Activated T-helper 2 cell treated with anti-CD3 and anti-CD28 coated beads, Interferon-gamma antibody, Interleukin-2, Interleukin-4, amounts not matched to agents 10 μg/mL and 5 μg/mL and 100 μg/mL, durations not matched to agents 14 hours and 24 hours and 36 hours (primary cell): ENCODE results near the gene KLHL24. TPM values are rescaled to one million over a fixed set of nuclear protein-coding genes. Genes with fewer than 3 reads are reported as not detected.
"Not testable (repeated sequence)": the region's sequence is repeated elsewhere in the genome, so short reads cannot be mapped to it uniquely, and the experiment has no call there.

Experiments
- DNase-seq: peaks from one replicate; pipeline ENCODE4 v3.0.0; 2021; ENCODE audit warnings: low spot score
- H3K27ac Mint-ChIP-seq: one replicate; pipeline ENCODE4 v1.8.0; 2021; ENCODE audit warnings: mixed read lengths
- H3K27me3 Mint-ChIP-seq: one replicate; pipeline ENCODE4 v1.8.0; 2021; ENCODE audit warnings: low read depth, mixed read lengths
- H3K36me3 Mint-ChIP-seq: one replicate; pipeline ENCODE4 v1.8.0; 2021; ENCODE audit warnings: low read depth, mixed read lengths
- H3K4me1 Mint-ChIP-seq: one replicate; pipeline ENCODE4 v1.8.0; 2021; ENCODE audit warnings: low read depth, mixed read lengths
- H3K4me3 Mint-ChIP-seq: one replicate; pipeline ENCODE4 v1.8.0; 2021; ENCODE audit warnings: low read depth, mild to moderate bottlenecking, moderate library complexity, mixed read lengths
- H3K9me3 Mint-ChIP-seq: one replicate; pipeline ENCODE4 v1.8.0; 2021; ENCODE audit warnings: mixed read lengths
- intact Hi-C: fragments of 100-400 bp; cut with micrococcal nuclease; formaldehyde crosslinking; loops from one replicate; pipeline ENCODE4 v1.15.1; 2023
- total RNA-seq: library from RNA; stranded (reverse); gene quantifications from 2 replicates; pipeline ENCODE4 v1.2.3, GENCODE V29; 2022

The KLHL24 gene
- total RNA-seq, 1 donor from 2014 or later, result 8.7 TPM

DNA sequence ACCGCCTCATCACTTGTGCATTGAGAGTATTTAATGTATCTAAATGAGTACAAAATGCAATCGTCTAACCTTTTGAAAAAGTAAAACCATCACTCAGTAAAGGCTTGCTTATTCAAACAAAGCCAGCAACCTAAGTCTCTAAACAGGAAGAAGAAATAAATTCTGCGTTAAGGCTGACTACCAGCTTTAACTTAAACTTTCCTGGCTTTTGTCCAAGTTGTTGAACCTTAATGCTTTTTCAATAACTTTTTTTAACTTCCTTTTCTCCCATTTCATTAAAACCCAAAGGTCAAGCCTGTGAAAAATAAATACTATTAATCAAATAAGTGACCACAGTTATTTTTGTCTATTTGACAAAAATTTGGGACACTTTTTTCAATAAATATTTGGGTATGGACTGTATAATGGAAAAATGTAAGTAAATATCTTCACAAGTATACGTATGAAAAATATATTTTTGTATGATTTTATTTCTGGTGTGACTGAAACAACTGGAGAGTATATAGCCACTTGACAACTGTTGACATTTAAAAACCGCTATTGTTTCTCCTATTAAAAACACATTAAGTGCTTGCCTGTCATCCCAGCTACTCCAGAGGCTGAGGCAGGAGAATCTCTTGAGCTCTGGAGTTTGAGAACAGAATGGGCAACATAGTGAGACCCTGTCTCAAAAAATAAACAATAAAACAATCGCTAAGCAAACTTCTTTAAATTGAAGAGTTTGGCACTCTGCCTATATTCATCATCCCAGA lies 2.9 kb downstream of the KLHL24 start:
- Mint-ChIP-seq H3K4me1 (peaks cover 24% of the 10 kb centered on the region), H3K9me3 (no peaks in the 10 kb centered on the region), H3K27me3 (no peaks in the 10 kb centered on the region), H3K36me3 (peaks cover 2% of the 10 kb centered on the region), H3K27ac (no peak overlapping the region), H3K4me3 (peak overlapping the region; percentile 87)
- no peak for DNase-seq
- intact Hi-C loops, result loop anchor here (5.0 kb wide), 2 partner anchors 156 to 244 kb away; partner anchors contain the start of gene PARL

GRCh38 chr3:183640635-183641034 lies 5.2 kb downstream of the KLHL24 start:
- H3K4me3 Mint-ChIP-seq, H3K36me3 Mint-ChIP-seq, DNase-seq, H3K27me3 Mint-ChIP-seq, H3K9me3 Mint-ChIP-seq, H3K27ac Mint-ChIP-seq, intact Hi-C loops: not testable (repeated sequence)
- H3K4me1 Mint-ChIP-seq, result peaks cover 16% of the 10 kb centered on the region

GRCh38 chr3:183641882-183642281 lies 6.5 kb downstream of the KLHL24 start:
- Mint-ChIP-seq H3K4me3 (no peak overlapping the region), H3K27me3 (no peaks in the 10 kb centered on the region), H3K9me3 (no peaks in the 10 kb centered on the region), H3K4me1 (peaks cover 15% of the 10 kb centered on the region), H3K36me3 (peaks cover 6% of the 10 kb centered on the region), H3K27ac (no peak overlapping the region)
- DNase-seq, result no peak
- intact Hi-C loops, result no loop called here

GRCh38 chr3:183644244-183644643 lies 8.8 kb downstream of the KLHL24 start:
- peaks cover 2% of the 10 kb centered on the region for H3K4me1 Mint-ChIP-seq
- H3K36me3 Mint-ChIP-seq, result peaks cover 5% of the 10 kb centered on the region
- no peak for DNase-seq
- intact Hi-C loops, result no loop called here
- H3K9me3 Mint-ChIP-seq, result peaks cover 6% of the 10 kb centered on the region
- no peak overlapping the region for H3K4me3 Mint-ChIP-seq
- H3K27ac Mint-ChIP-seq, result no peak overlapping the region
- no peaks in the 10 kb centered on the region for H3K27me3 Mint-ChIP-seq

- no peak for DNase-seq
- Mint-ChIP-seq H3K4me1 (no peaks in the 10 kb centered on the region), H3K36me3 (peaks cover 13% of the 10 kb centered on the region), H3K27ac (no peak overlapping the region), H3K9me3 (peaks cover 11% of the 10 kb centered on the region), H3K27me3 (no peaks in the 10 kb centered on the region), H3K4me3 (no peak overlapping the region)
- intact Hi-C loops, result no loop called here
These were observed 9.8 kb downstream of the KLHL24 start for GRCh38 chr3:183645254-183645653.

DNA sequence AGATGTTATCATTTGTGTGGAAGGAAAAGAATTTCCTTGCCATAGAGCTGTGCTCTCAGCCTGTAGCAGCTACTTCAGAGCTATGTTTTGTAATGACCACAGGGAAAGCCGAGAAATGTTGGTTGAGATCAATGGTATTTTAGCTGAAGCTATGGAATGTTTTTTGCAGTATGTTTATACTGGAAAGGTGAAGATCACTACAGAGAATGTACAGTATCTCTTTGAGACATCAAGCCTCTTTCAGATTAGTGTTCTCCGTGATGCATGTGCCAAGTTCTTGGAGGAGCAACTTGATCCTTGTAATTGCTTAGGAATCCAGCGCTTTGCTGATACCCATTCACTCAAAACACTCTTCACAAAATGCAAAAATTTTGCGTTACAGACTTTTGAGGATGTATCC lies 15.1 kb downstream of the KLHL24 start:
- H3K27me3 Mint-ChIP-seq, result no peaks in the 10 kb centered on the region
- H3K4me1 Mint-ChIP-seq, result no peaks in the 10 kb centered on the region
- H3K27ac Mint-ChIP-seq, result no peak overlapping the region
- intact Hi-C loops, result no loop called here
- H3K4me3 Mint-ChIP-seq, result no peak overlapping the region
- no peak for DNase-seq
- H3K9me3 Mint-ChIP-seq, result peaks cover 54% of the 10 kb centered on the region
- H3K36me3 Mint-ChIP-seq, result peaks cover 42% of the 10 kb centered on the region

- peaks cover 55% of the 10 kb centered on the region for H3K36me3 Mint-ChIP-seq
- intact Hi-C loops, result no loop called here
- DNase-seq, result no peak
- H3K4me3 Mint-ChIP-seq, result no peak overlapping the region
- H3K9me3 Mint-ChIP-seq, result peaks cover 61% of the 10 kb centered on the region
- no peaks in the 10 kb centered on the region for H3K4me1 Mint-ChIP-seq
- H3K27ac Mint-ChIP-seq, result no peak overlapping the region
- no peaks in the 10 kb centered on the region for H3K27me3 Mint-ChIP-seq
These were observed 18.0 kb downstream of the KLHL24 start for GRCh38 chr3:183653209-183654064.

DNA sequence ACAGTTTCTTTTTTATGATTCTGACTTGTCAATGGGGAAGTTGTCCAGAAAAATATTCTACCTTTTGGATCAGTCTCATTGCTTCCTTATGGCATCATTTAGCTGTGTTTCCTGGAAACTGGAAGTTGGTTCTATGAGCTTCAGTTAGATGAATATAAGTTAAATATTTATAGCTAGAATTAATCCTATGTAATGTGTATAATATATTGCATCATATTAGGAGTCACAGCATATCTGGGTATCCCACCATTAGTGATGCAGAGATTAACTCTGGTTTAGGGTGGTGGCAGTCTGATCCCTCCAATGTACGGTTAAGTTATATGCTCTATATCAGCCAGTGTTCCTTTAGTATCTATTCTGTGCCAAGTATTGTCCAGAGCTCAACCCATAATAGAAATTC lies 19.3 kb downstream of the KLHL24 start:
- peaks cover 59% of the 10 kb centered on the region for H3K9me3 Mint-ChIP-seq

DNA sequence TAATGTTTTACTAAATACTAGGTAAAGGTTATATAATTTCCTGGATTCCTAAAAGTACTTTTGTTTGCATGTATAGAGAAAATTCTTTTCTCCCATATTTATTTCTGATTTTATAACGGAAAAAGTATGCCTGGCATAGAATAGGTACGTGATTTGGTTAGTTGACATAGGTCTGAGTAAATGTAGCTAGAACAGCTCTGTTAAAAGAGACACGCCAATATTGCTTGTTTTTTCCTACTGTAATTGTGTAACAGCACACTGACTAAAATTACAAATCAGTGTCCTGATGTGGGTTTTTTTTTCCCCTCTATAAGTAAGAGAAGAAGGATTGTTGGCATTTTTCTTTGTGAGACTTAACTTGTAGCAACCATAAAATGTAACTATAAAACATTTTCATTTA lies 26.7 kb downstream of the KLHL24 start:
- H3K36me3 Mint-ChIP-seq, result peaks cover 29% of the 10 kb centered on the region
- H3K27me3 Mint-ChIP-seq, result no peaks in the 10 kb centered on the region
- H3K9me3 Mint-ChIP-seq, result peaks cover 3% of the 10 kb centered on the region
- no peaks in the 10 kb centered on the region for H3K4me1 Mint-ChIP-seq
- intact Hi-C loops, result no loop called here
- DNase-seq, result no peak
- no peak overlapping the region for H3K27ac Mint-ChIP-seq
- H3K4me3 Mint-ChIP-seq, result no peak overlapping the region

More for the DNA sequence above, 19.3 kb downstream of the KLHL24 start:
- H3K27me3 Mint-ChIP-seq, result no peaks in the 10 kb centered on the region
- H3K27ac Mint-ChIP-seq, result no peak overlapping the region
- H3K4me1 Mint-ChIP-seq, result no peaks in the 10 kb centered on the region
- H3K36me3 Mint-ChIP-seq, result peaks cover 56% of the 10 kb centered on the region
- intact Hi-C loops, result no loop called here
- H3K4me3 Mint-ChIP-seq, result no peak overlapping the region
- no peak for DNase-seq

DNA sequence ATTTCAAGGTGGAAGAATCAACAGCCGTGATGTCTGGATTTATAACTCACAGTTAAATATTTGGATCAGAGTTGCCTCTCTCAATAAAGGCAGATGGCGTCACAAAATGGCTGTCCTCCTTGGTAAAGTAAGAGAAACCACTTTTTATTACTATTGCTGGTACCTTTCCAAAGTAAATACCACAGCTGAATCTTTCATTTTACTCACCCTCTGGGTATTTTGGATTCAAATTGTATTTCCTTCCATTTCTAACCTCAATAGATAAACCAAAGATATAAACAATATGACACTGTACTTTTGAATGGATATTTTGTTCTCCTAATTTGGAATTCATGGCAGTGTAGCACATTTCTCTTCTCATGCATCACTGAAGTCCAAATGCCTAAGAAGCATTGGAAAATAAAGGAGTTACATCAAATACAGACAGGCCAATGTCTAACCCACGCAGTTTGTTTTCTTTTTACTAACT lies 29.5 kb downstream of the KLHL24 start:
- Mint-ChIP-seq H3K36me3 (peaks cover 22% of the 10 kb centered on the region), H3K27ac (no peak overlapping the region), H3K4me3 (no peak overlapping the region), H3K4me1 (no peaks in the 10 kb centered on the region), H3K27me3 (no peaks in the 10 kb centered on the region), H3K9me3 (no peaks in the 10 kb centered on the region)
- no peak for DNase-seq
- intact Hi-C loops, result no loop called here

DNA sequence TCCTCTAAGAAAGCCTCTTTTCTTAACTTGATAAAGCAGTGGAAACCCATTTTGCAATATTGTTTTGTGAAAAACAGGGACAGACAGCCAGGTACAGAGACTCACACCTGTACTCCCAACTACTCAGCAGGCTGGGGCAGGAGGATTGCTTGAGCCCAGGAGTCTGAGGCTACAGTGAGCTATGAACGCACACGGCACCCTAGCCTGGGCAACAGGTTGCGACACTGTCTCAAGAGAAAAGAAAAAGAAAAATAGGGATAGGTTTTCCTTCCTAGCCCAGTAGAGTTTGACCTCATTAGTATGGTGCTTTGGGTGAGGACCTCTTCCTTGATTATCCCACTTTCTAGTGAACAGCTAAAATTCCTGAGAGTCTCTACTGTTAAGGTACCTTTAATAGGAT lies 44.6 kb downstream of the KLHL24 start:
- no peak for DNase-seq
- Mint-ChIP-seq H3K4me3 (no peak overlapping the region), H3K4me1 (peaks cover 3% of the 10 kb centered on the region), H3K36me3 (no peaks in the 10 kb centered on the region), H3K9me3 (no peaks in the 10 kb centered on the region), H3K27me3 (no peaks in the 10 kb centered on the region), H3K27ac (no peak overlapping the region)
- intact Hi-C loops, result no loop called here

DNA sequence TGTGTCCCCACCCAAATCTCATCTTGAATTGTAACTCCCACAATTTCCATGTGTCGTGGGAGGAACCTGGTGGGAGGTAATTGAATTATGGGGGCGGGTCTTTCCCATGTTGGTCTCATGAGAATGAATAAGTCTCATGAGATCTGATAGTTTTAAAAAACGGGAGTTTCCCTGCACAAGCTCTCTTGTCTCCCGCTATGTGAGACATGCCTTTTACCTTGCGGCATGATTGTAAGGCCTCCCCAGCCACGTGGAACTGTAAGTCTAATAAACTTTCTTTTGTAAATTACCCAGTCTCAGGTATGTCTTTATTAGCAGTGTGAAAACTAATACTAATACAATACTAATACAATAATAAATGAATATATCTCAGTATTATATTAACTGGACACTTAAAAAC lies 52.3 kb downstream of the KLHL24 start:
- Mint-ChIP-seq H3K9me3 (no peaks in the 10 kb centered on the region), H3K4me1 (peaks cover 3% of the 10 kb centered on the region), H3K36me3 (no peaks in the 10 kb centered on the region), H3K4me3 (no peak overlapping the region), H3K27ac (no peak overlapping the region), H3K27me3 (peaks cover 3% of the 10 kb centered on the region)
- intact Hi-C loops, result no loop called here
- no peak for DNase-seq

DNA sequence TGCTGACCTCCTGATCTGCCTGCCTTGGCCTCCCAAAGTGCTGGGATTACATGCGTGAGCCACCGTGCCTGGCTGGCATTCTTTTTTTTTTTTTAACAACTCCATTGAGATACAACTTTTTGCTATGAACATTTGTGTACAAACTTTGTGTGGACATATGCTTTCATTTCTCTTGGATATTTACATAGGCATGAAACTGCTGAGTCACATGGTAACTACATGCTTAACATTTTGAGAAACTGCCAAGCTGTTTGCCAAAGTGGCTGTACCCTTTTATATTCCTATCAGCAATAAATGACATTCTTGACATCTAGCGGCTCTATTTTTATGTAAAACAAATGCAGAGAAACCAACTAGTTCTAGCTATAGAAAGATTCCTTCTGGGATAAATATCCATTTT lies 53.5 kb downstream of the KLHL24 start:
- H3K36me3 Mint-ChIP-seq, result no peaks in the 10 kb centered on the region
- H3K27me3 Mint-ChIP-seq, result peaks cover 3% of the 10 kb centered on the region
- H3K4me3 Mint-ChIP-seq, result no peak overlapping the region
- no peaks in the 10 kb centered on the region for H3K9me3 Mint-ChIP-seq
- H3K4me1 Mint-ChIP-seq, result peaks cover 2% of the 10 kb centered on the region
- H3K27ac Mint-ChIP-seq, result no peak overlapping the region
- no peak for DNase-seq
- intact Hi-C loops, result no loop called here
